ENCODE results near the gene CALCB.

CALCB gene

GRCh38 chr11:15104166-15104565 is 30.8 kb downstream of the CALCB start:
- DNase-seq (ENCODE audit: low spot score), result no peak
- no peak for TF ChIP-seq CTCF (IDR thresholded peaks at IDR 0.05; ENCODE audit: extremely low read depth, missing control alignments)

GRCh38 chr11:15106201-15106965 is 33.0 kb downstream of the CALCB start:
- no peak for TF ChIP-seq CTCF (IDR thresholded peaks at IDR 0.05; ENCODE audit: extremely low read depth, missing control alignments)
- DNase-seq (ENCODE audit: low spot score), result no peak

- no peak for DNase-seq (ENCODE audit: low spot score)
- no peak for TF ChIP-seq CTCF (IDR thresholded peaks at IDR 0.05; ENCODE audit: extremely low read depth, missing control alignments)
Measured at GRCh38 chr11:15107730-15108515, 34.5 kb downstream of the CALCB start.

GRCh38 chr11:15108592-15109130 is 35.3 kb downstream of the CALCB start:
- no peak for TF ChIP-seq CTCF (IDR thresholded peaks at IDR 0.05; ENCODE audit: extremely low read depth, missing control alignments)
- no peak for DNase-seq (ENCODE audit: low spot score)

- TF ChIP-seq CTCF (IDR thresholded peaks at IDR 0.05; ENCODE audit: extremely low read depth, missing control alignments), result no peak
- DNase-seq (ENCODE audit: low spot score), result no peak
Measured at GRCh38 chr11:15109602-15110001, 36.2 kb downstream of the CALCB start.

- TF ChIP-seq CTCF (IDR thresholded peaks at IDR 0.05; ENCODE audit: extremely low read depth, missing control alignments), result no peak
- no peak for DNase-seq (ENCODE audit: low spot score)
Measured at GRCh38 chr11:15111215-15111614, 37.8 kb downstream of the CALCB start.

- no peak for TF ChIP-seq CTCF (IDR thresholded peaks at IDR 0.05; ENCODE audit: extremely low read depth, missing control alignments)
- DNase-seq (ENCODE audit: low spot score), result no peak
Measured at GRCh38 chr11:15112131-15112541, 38.7 kb downstream of the CALCB start.
